B cell (primary cell): ENCODE data around the gene HIVEP1. TPM values are rescaled to one million over a fixed set of nuclear protein-coding genes. Genes with fewer than 3 reads are reported as not detected.

ENCODE experiments used
- ATAC-seq: fragments of 200-7000 bp; cut with Tn5 transposase; one replicate; pipeline ENCODE4 v1.10.0; 2021; ENCODE audit warnings: low read depth, mild to moderate bottlenecking, moderate number of reproducible peaks, moderate library complexity
- CTCF ChIA-PET: fragments of 350-600 bp; sonication (Branson Sonifier 250); formaldehyde crosslinking; loops from one replicate; lab custom pipeline; 2021; ENCODE audit warnings: antibody characterized with exemption, inconsistent platforms; lab: Charles Lee
- POLR2A ChIA-PET: fragments of 350-600 bp; sonication (Branson Sonifier 250); formaldehyde crosslinking; loops from one replicate; lab custom pipeline; 2021; ENCODE audit warnings: antibody characterized with exemption; lab: Charles Lee
- DNase-seq: peaks from one replicate; pipeline ENCODE4 v3.0.0; 2013
- H2AFZ ChIP-seq: 2 replicates; pipeline ENCODE4 v1.6.1; 2012; ENCODE audit warnings: mild to moderate bottlenecking, low read depth, low read length; ENCODE audit not compliant: insufficient read depth, poor library complexity, severe bottlenecking
- H3K27ac ChIP-seq, 2 donors: 1 replicate in 1 of 2; 2 replicates in 1 of 2; pipeline ENCODE4 v1.5.1; 2012 to 2013; ENCODE audit warnings: low read length in 2 of 2, mild to moderate bottlenecking in 2 of 2, moderate library complexity in 1 of 2
- H3K27me3 ChIP-seq, 4 experiments: fragments of 200-600 bp in 1 of 4; sonication (generic) in 1 of 4; replicated peaks in 1 of 4; 1 replicate in 2 of 4; 2 replicates in 2 of 4; pipeline versions ENCODE4 v1.6.1 to v1.7.0; 2013 to 2016; ENCODE audit warnings: low read length in 3 of 4, mild to moderate bottlenecking in 2 of 4, mixed read lengths in 1 of 4, moderate library complexity in 1 of 4; ENCODE audit not compliant: insufficient read depth in 4 of 4, control insufficient read depth in 3 of 4; ENCODE audit errors: control extremely low read depth in 1 of 4
- H3K36me3 ChIP-seq, 2 experiments: replicated peaks in 1 of 2; 1 replicate in 1 of 2; 2 replicates in 1 of 2; pipeline versions ENCODE4 v1.6.1 to v1.7.1; 2013; ENCODE audit warnings: low read length in 1 of 2; ENCODE audit not compliant: insufficient read depth in 2 of 2, control insufficient read depth in 1 of 2; ENCODE audit errors: control extremely low read depth in 1 of 2, extremely low read depth in 1 of 2
- H3K4me1 ChIP-seq, 2 donors: fragments of 200-600 bp in 1 of 2; sonication (generic) in 1 of 2; 1 replicate in 1 of 2; 2 replicates in 1 of 2; pipeline versions ENCODE4 v1.5.1 to v1.6.1; 2013 to 2017; ENCODE audit warnings: low read length in 2 of 2; ENCODE audit not compliant: control insufficient read depth in 2 of 2, insufficient read depth in 2 of 2
- H3K4me2 ChIP-seq: replicated peaks from 2 replicates; pipeline ENCODE3; 2012; ENCODE audit warnings: mild to moderate bottlenecking, low read depth, low read length; ENCODE audit not compliant: poor library complexity, severe bottlenecking
- H3K4me3 ChIP-seq, 5 experiments: fragments of 200-600 bp in 1 of 5; sonication (generic) in 1 of 5; 1 replicate in 3 of 5; 2 replicates in 2 of 5; pipeline versions ENCODE4 v1.5.1 to v1.7.0; 2011 to 2016; ENCODE audit warnings: low read length in 4 of 5, mild to moderate bottlenecking in 4 of 5, low read depth in 2 of 5, control low read depth in 1 of 5, moderate library complexity in 1 of 5; ENCODE audit not compliant: insufficient read depth in 1 of 5; ENCODE audit errors: control extremely low read depth in 1 of 5, extremely low read depth in 1 of 5
- H3K79me2 ChIP-seq: fragments of 200-600 bp; sonication (generic); one replicate; pipeline ENCODE4 v1.6.0; 2016; ENCODE audit warnings: low read length; ENCODE audit not compliant: control insufficient read depth, insufficient read depth
- H3K9ac ChIP-seq: fragments of 200-600 bp; sonication (generic); 2 replicates; pipeline ENCODE4 v1.6.1; 2017; ENCODE audit warnings: mild to moderate bottlenecking, low read length, moderate library complexity
- H3K9me3 ChIP-seq, 3 donors: one replicate each; pipeline versions ENCODE4 v1.6.1 to v1.7.1; 2013; ENCODE audit warnings: low read length in 2 of 3; ENCODE audit not compliant: control insufficient read depth in 2 of 3, insufficient read depth in 1 of 3; ENCODE audit errors: control extremely low read depth in 1 of 3
- H4K20me1 ChIP-seq: 2 replicates; pipeline ENCODE4 v1.6.0; 2012; ENCODE audit warnings: mild to moderate bottlenecking, low read length; ENCODE audit not compliant: insufficient read depth, control insufficient read depth, poor library complexity, severe bottlenecking
- H3K27ac Mint-ChIP-seq: one replicate; pipeline ENCODE4 v1.8.0; 2021; ENCODE audit warnings: mixed read lengths
- H3K27me3 Mint-ChIP-seq: one replicate; pipeline ENCODE4 v1.8.0; 2021; ENCODE audit warnings: mixed read lengths
- H3K4me1 Mint-ChIP-seq: one replicate; pipeline ENCODE4 v1.8.0; 2021; ENCODE audit warnings: mixed read lengths
- H3K4me3 Mint-ChIP-seq: one replicate; pipeline ENCODE4 v1.8.0; 2021; ENCODE audit warnings: mixed read lengths
- H3K9me3 Mint-ChIP-seq: one replicate; pipeline ENCODE4 v1.8.0; 2022; ENCODE audit warnings: mixed read lengths; ENCODE audit not compliant: insufficient read depth
- CTCF ChIP-seq: fragments of 200-600 bp; IDR thresholded peaks from one replicate; pipeline ENCODE4 v1.8.0; 2022; ENCODE audit warnings: antibody characterized with exemption, mild to moderate bottlenecking
- EZH2 ChIP-seq: IDR thresholded peaks from 2 replicates; pipeline ENCODE4 v1.6.1; 2012; ENCODE audit warnings: borderline replicate concordance, low read depth, mild to moderate bottlenecking, moderate library complexity, low read length; ENCODE audit not compliant: insufficient read depth, poor library complexity, severe bottlenecking
- WGBS: methylation state at CpG from one replicate; pipeline ENCODE4 v1.1.5; 2013; ENCODE audit warnings: missing lambda C conversion rate; ENCODE audit not compliant: insufficient coverage; 5-methylcytosine and 5-hydroxymethylcytosine counted together
- intact Hi-C: fragments of 100-400 bp; cut with micrococcal nuclease; formaldehyde crosslinking; loops from one replicate; pipeline ENCODE4 v1.10.0; 2022
- polyA plus RNA-seq: library from polyadenylated mRNA; depleted of rRNA; stranded (reverse); fragments of >200 nt; gene quantifications from 2 replicates; pipeline ENCODE4 v1.2.3, GENCODE V29; 2012
- total RNA-seq, 2 donors: library from RNA; stranded (reverse); fragments of 120-200 nt in 1 of 2; gene quantifications; 1 replicate in 1 of 2; 2 replicates in 1 of 2; pipeline versions ENCODE4 v1.2.3 to v1.2.4, GENCODE V29; 2013 to 2022

HIVEP1 gene
- total and polyA plus RNA-seq, 2 donors (not counting 1 experiment from before 2014, with no cell fraction given) = 11.3 to 96.5 TPM

- Histone ChIP-seq H3K79me2 (peaks cover 70% of the 10 kb centered on the region), H3K4me3 (no peak overlapping the region), H3K4me1 (peaks cover 24 to 29% of the 10 kb centered on the region in 2 donors), H3K4me2 (no peak overlapping the region), H3K27me3 (no peaks in the 10 kb centered on the region), H2AFZ (no peak overlapping the region), H3K36me3 (no peaks in the 10 kb centered on the region), H4K20me1 (peaks cover 2% of the 10 kb centered on the region), H3K9ac (no peak overlapping the region), H3K27ac (peak overlapping the region in 1 of 2 donors; percentile 45), H3K9me3 (peaks cover 0 to 6% (median 0%) of the 10 kb centered on the region in 3 donors)
- no peak overlapping the region for H3K4me3 Mint-ChIP-seq
- ATAC-seq (no peak), DNase-seq (no peak)
- ChIA-PET POLR2A (interaction anchor here (1.0 kb wide), 1 partner anchor 8 kb away, joined by 4 read pairs; no protein-coding TSS in a partner anchor), CTCF (interaction anchor here (0.6 to 1.6 kb wide), 8 partner anchors 13 to 194 kb away, joined by 3 to 7 read pairs (median 4); no protein-coding TSS in a partner anchor)
- H3K27ac Mint-ChIP-seq = peak overlapping the region; percentile 78
- peaks cover 61% of the 10 kb centered on the region for H3K4me1 Mint-ChIP-seq
- TF ChIP-seq CTCF (no peak), EZH2 (no peak)
- intact Hi-C loops = loop anchor here (5.0 to 10.0 kb wide), 2 partner anchors 38 to 195 kb away; no protein-coding TSS in a partner anchor
- H3K27me3 Mint-ChIP-seq = no peaks in the 10 kb centered on the region
- 96% methylated on average over 9 of the region's 12 CpGs for WGBS
- no peaks in the 10 kb centered on the region for H3K9me3 Mint-ChIP-seq
Observed at GRCh38 chr6:12039540-12040459, 27.7 kb downstream of the HIVEP1 start.
